ENCODE measurements around the gene PACSIN2.

GRCh38 chr22:42865536-42865935 is 149.4 kb downstream of the PACSIN2 start:
- TF ChIP-seq, protein P1, sequence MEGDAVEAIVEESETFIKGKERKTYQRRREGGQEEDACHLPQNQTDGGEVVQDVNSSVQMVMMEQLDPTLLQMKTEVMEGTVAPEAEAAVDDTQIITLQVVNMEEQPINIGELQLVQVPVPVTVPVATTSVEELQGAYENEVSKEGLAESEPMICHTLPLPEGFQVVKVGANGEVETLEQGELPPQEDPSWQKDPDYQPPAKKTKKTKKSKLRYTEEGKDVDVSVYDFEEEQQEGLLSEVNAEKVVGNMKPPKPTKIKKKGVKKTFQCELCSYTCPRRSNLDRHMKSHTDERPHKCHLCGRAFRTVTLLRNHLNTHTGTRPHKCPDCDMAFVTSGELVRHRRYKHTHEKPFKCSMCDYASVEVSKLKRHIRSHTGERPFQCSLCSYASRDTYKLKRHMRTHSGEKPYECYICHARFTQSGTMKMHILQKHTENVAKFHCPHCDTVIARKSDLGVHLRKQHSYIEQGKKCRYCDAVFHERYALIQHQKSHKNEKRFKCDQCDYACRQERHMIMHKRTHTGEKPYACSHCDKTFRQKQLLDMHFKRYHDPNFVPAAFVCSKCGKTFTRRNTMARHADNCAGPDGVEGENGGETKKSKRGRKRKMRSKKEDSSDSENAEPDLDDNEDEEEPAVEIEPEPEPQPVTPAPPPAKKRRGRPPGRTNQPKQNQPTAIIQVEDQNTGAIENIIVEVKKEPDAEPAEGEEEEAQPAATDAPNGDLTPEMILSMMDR (IDR thresholded peaks at IDR 0.05): no peak
- TF ChIP-seq POLR2A (IDR thresholded peaks at IDR 0.05) (no peak), POLR2AphosphoS5 (IDR thresholded peaks at IDR 0.05) (no peak)
